Skeletal muscle tissue (tissue), 4 donors: ENCODE data around the gene PDZD4. TPM values are rescaled to one million over a fixed set of nuclear protein-coding genes. Genes with fewer than 3 reads are reported as not detected.

Source experiments
- H3K27ac ChIP-seq: one replicate; pipeline ENCODE4 v1.7.0; 2013; ENCODE audit warnings: mild to moderate bottlenecking, low read depth, low read length, inconsistent platforms
- H3K27me3 ChIP-seq, 3 donors: one replicate each; pipeline ENCODE4 v1.7.0; 2013; ENCODE audit warnings: low read length in 3 of 3; ENCODE audit not compliant: control insufficient read depth in 3 of 3, insufficient read depth in 3 of 3
- H3K36me3 ChIP-seq, 3 donors: one replicate each; pipeline ENCODE4 v1.7.0; 2013; ENCODE audit warnings: low read length in 3 of 3; ENCODE audit not compliant: control insufficient read depth in 3 of 3, insufficient read depth in 3 of 3
- H3K4me1 ChIP-seq, 3 donors: one replicate each; pipeline ENCODE4 v1.7.0; 2013; ENCODE audit warnings: low read length in 3 of 3, mild to moderate bottlenecking in 3 of 3; ENCODE audit not compliant: control insufficient read depth in 3 of 3, insufficient read depth in 3 of 3
- H3K4me3 ChIP-seq, 3 donors: one replicate each; pipeline ENCODE4 v1.7.0; 2013; ENCODE audit warnings: low read length in 3 of 3
- H3K9ac ChIP-seq, 3 donors: one replicate each; pipeline ENCODE4 v1.7.0; 2013; ENCODE audit warnings: low read length in 3 of 3, mild to moderate bottlenecking in 3 of 3, moderate library complexity in 2 of 3, low read depth in 1 of 3
- H3K9me3 ChIP-seq, 3 donors: one replicate each; pipeline ENCODE4 v1.7.0; 2013; ENCODE audit warnings: low read length in 3 of 3; ENCODE audit not compliant: control insufficient read depth in 3 of 3
- total RNA-seq: library from RNA; depleted of rRNA; stranded (reverse); fragments of >200 nt; gene quantifications from one replicate; pipeline ENCODE4 v1.2.3, GENCODE V29; 2014
- donor health status: Osteomylitis.

The PDZD4 gene
- total RNA-seq, 1 donor from 2014 or later = 2.6 TPM

GRCh38 chrX:153773741-153774575, 56.4 kb downstream of the PDZD4 start:
- Histone ChIP-seq H3K36me3 (no peaks in the 10 kb centered on the region), H3K4me1 (peaks cover 0 to 8% (median 2%) of the 10 kb centered on the region in 3 donors), H3K27ac (no peak overlapping the region), H3K4me3 (no peak overlapping the region), H3K27me3 (peaks cover 0 to 4% (median 0%) of the 10 kb centered on the region in 3 donors), H3K9me3 (no peaks in the 10 kb centered on the region), H3K9ac (no peak overlapping the region)

DNA sequence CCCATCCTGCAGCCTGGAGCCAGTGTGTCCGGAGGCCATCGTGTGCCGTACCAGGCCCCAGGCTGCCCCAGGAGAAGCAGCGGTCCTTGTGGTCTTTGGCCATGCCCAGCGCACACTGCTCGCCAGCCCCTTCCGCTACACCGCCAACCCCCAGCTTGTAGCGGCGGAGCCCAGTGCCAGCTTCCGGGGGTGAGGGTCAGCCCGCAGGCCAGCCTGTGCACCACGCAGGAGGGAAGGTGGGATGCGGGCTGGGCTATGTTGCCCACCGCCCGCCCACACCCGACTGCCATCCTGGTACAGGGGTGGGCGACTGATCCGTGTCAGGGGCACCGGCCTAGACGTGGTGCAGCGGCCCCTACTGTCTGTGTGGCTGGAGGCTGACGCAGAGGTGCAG, 57.1 kb downstream of the PDZD4 start:
- peaks cover 0 to 4% (median 0%) of the 10 kb centered on the region in 3 donors for H3K27me3 ChIP-seq
- peaks cover 0 to under 1% (median 0%) of the 10 kb centered on the region in 3 donors for H3K4me1 ChIP-seq
- no peaks in the 10 kb centered on the region for H3K9me3 ChIP-seq
- no peaks in the 10 kb centered on the region for H3K36me3 ChIP-seq
- no peak overlapping the region for H3K27ac ChIP-seq
- H3K9ac ChIP-seq = no peak overlapping the region
- no peak overlapping the region for H3K4me3 ChIP-seq

DNA sequence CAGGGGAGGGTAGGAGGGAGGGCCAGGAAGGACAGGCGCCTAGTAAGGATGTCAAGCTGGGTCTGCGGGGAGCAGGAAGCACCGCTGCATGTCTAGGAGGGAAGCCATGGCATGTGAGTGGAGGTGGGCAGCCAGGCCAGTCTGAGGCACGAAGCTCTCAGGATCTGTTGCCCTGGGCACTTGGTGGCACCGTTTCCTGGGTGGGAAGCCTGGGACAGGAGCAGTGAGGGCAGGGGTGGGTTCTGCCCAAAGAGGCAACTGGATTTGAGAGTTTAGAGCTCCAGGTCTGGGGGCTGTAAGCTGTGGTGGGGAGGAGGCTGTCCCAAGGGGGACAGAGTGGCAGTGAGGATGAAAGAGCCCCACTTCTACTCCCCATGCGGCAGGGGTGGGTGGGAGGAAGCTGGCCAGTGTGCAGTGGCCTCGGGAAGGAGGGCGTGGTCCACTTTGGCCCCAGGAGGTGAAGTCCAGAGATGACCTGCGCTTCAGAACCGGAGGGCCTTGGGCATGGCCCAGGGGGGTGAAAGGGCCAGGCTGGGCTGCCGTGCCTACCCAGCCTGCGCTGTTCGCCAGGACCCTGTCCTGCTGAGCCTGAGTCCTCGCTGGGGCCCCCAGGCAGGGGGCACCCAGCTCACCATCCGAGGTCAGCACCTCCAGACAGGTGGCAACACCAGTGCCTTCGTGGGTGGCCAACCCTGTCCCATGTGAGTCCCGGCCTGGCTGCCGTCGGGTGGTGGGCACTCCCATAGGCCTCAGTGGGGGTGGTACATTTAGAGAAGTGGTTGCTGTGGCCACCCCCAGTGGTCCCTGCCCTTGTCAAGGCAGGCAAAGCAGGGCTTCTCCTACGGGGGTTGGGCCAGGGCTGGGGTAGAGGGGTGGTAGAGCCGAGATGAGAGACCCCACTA, 57.8 kb downstream of the PDZD4 start:
- Histone ChIP-seq H3K27ac (no peak overlapping the region), H3K36me3 (no peaks in the 10 kb centered on the region), H3K9me3 (no peaks in the 10 kb centered on the region), H3K27me3 (peaks cover 0 to 4% (median 0%) of the 10 kb centered on the region in 3 donors), H3K4me1 (peaks cover 0 to 4% (median 3%) of the 10 kb centered on the region in 3 donors), H3K9ac (no peak overlapping the region), H3K4me3 (no peak overlapping the region)

- Histone ChIP-seq H3K27ac (no peak overlapping the region), H3K27me3 (peaks cover 0 to 4% (median 0%) of the 10 kb centered on the region in 3 donors), H3K4me3 (no peak overlapping the region), H3K36me3 (no peaks in the 10 kb centered on the region), H3K4me1 (peaks cover 2 to 11% (median 10%) of the 10 kb centered on the region in 3 donors), H3K9me3 (no peaks in the 10 kb centered on the region), H3K9ac (no peak overlapping the region)
Measured at GRCh38 chrX:153771415-153772315, 58.7 kb downstream of the PDZD4 start.

DNA sequence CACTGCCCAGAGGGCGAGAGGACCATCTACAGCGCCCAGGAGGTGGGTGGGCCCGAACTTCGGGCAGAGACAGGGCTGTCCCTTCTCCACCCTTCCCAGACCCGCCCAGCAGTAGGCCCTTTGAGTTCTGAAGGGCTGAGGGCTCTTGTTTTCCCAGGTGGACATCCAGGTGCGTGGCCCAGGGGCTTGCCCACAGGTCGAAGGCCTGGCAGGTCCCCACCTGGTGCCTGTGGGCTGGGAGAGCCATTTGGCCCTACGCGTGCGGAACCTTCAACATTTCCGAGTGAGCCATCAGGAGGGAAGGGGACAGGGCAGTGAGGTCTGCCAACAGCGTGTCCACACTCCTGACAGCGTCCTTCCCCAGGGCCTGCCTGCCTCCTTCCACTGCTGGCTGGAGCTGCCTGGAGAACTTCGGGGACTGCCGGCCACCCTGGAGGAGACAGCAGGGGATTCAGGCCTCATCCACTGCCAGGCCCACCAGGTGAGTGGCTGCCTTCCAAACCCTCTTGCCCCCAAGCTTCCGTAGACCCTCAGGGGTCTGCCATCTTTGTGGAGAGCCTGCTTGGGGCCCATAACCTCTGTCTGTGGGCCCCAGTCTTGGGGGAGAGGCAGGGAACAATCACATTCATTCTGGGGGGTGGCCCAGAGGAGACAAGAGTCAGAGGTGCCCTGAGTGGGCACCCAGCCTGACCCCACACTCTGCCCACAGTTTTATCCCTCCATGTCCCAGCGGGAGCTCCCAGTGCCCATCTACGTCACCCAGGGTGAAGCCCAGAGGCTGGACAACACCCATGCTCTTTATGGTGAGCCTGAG, 59.5 kb downstream of the PDZD4 start:
- H3K4me3 ChIP-seq = no peak overlapping the region
- peaks cover 2 to 13% (median 10%) of the 10 kb centered on the region in 3 donors for H3K4me1 ChIP-seq
- H3K9me3 ChIP-seq = no peaks in the 10 kb centered on the region
- H3K36me3 ChIP-seq = no peaks in the 10 kb centered on the region
- H3K9ac ChIP-seq = no peak overlapping the region
- peaks cover 0 to 4% (median 0%) of the 10 kb centered on the region in 3 donors for H3K27me3 ChIP-seq
- H3K27ac ChIP-seq = no peak overlapping the region

DNA sequence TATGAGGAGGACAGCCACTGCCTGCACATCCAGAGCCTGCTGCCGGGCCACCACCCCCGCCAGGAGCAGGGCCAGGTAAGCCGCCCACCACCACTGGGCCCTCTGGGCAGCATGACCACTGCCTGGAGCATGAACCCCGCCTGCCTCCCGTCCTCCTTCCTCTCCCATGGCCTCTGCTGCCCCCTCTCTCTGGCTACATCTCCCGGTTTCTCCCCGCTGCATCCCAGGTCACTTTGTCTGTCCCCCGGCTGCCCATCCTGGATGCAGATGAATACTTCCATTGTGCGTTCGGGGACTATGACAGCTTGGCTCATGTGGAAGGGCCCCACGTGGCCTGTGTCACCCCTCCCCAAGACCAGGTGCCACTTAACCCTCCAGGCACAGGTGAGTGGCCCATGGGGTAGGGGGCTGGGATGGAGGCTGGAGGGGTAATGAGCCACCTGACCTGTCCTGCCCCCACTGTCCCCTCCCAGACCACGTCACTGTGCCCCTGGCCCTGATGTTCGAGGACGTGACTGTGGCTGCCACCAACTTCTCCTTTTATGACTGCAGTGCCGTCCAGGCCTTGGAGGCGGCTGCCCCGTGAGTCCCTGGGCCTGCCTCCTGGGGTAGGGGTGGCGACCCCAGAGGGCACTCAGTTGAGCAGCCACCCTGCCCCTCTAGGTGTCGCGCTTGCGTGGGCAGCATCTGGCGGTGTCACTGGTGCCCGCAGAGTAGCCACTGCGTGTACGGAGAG, 60.3 kb downstream of the PDZD4 start:
- Histone ChIP-seq H3K4me3 (no peak overlapping the region), H3K4me1 (peaks cover 2 to 13% (median 10%) of the 10 kb centered on the region in 3 donors), H3K9me3 (no peaks in the 10 kb centered on the region), H3K36me3 (no peaks in the 10 kb centered on the region), H3K27ac (no peak overlapping the region), H3K27me3 (peaks cover 0 to 4% (median 0%) of the 10 kb centered on the region in 3 donors), H3K9ac (no peak overlapping the region)

DNA sequence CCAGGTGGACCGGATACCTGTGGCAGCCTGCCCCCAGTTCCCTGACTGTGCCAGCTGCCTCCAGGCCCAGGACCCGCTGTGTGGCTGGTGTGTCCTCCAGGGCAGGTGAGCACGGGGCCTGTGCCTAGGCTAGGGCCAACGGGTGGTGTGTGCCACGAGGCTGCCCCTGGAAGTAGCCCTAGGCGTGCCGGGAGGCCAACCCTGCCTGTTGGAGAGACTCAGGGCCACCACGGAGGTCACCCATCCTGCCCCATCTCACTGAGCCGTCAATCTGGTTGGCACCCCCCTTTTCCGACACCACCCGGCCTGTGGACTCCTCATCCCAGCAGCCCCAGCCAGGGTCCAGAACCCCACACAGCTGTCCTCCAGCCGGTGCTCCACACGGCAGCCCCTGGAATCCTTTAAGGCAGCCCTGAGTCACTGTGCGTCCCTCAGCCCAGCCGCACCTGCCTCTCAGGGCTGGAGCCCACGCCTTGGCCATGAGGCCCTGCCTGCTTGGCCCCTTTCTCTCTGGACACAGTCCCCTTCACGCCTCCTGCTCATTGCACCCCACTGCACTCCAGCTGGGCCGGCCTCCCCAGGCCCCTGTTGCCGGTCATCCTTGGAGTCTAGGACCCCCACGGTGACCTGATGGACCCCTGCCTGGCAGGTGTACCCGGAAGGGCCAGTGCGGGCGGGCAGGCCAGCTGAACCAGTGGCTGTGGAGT, 61.0 kb downstream of the PDZD4 start:
- Histone ChIP-seq H3K9ac (no peak overlapping the region), H3K4me3 (no peak overlapping the region), H3K27ac (no peak overlapping the region), H3K27me3 (peaks cover 0 to 4% (median 0%) of the 10 kb centered on the region in 3 donors), H3K9me3 (no peaks in the 10 kb centered on the region), H3K36me3 (no peaks in the 10 kb centered on the region), H3K4me1 (peaks cover 6 to 20% (median 14%) of the 10 kb centered on the region in 3 donors)
